ENCODE results near the gene TTC28.

Gene TTC28

GRCh38 chr22:28346308-28346707 is 333.3 kb downstream of the TTC28 start:
- DNase-seq (ENCODE audit: low read depth in 1 of 2, low spot score in 1 of 2), result no peak
- no peak for TF ChIP-seq JUND (IDR thresholded peaks at IDR 0.05; ENCODE audit: low read depth)
- in situ Hi-C loops (cut with HindIII; ENCODE audit: low pct_unique_long_range_greater_than_20kb, low sequenced_read_pairs), result no loop called here

GRCh38 chr22:28344918-28345703 is 334.5 kb downstream of the TTC28 start:
- no peak for DNase-seq (ENCODE audit: low read depth in 1 of 2, low spot score in 1 of 2)
- no peak for TF ChIP-seq JUND (IDR thresholded peaks at IDR 0.05; ENCODE audit: low read depth)
- in situ Hi-C loops (cut with HindIII; ENCODE audit: low pct_unique_long_range_greater_than_20kb, low sequenced_read_pairs), result no loop called here

- in situ Hi-C loops (cut with HindIII; ENCODE audit: low pct_unique_long_range_greater_than_20kb, low sequenced_read_pairs), result no loop called here
- TF ChIP-seq JUND (IDR thresholded peaks at IDR 0.05; ENCODE audit: low read depth), result no peak
- no peak for DNase-seq (ENCODE audit: low read depth in 1 of 2, low spot score in 1 of 2)
Measured at GRCh38 chr22:28341001-28341400, 338.6 kb downstream of the TTC28 start.

GRCh38 chr22:28333088-28333487 is 346.6 kb downstream of the TTC28 start:
- no peak for TF ChIP-seq JUND (IDR thresholded peaks at IDR 0.05; ENCODE audit: low read depth)
- no peak for DNase-seq (ENCODE audit: low read depth in 1 of 2, low spot score in 1 of 2)
- in situ Hi-C loops (cut with HindIII; ENCODE audit: low pct_unique_long_range_greater_than_20kb, low sequenced_read_pairs), result no loop called here

- no peak for TF ChIP-seq JUND (IDR thresholded peaks at IDR 0.05; ENCODE audit: low read depth)
- no peak for DNase-seq (ENCODE audit: low read depth in 1 of 2, low spot score in 1 of 2)
- in situ Hi-C loops (cut with HindIII; ENCODE audit: low pct_unique_long_range_greater_than_20kb, low sequenced_read_pairs), result no loop called here
Measured at GRCh38 chr22:28332410-28332809, 347.2 kb downstream of the TTC28 start.

- in situ Hi-C loops (cut with HindIII; ENCODE audit: low pct_unique_long_range_greater_than_20kb, low sequenced_read_pairs), result no loop called here
- no peak for DNase-seq (ENCODE audit: low read depth in 1 of 2, low spot score in 1 of 2)
- TF ChIP-seq JUND (IDR thresholded peaks at IDR 0.05; ENCODE audit: low read depth), result no peak
Measured at GRCh38 chr22:28331695-28332094, 347.9 kb downstream of the TTC28 start.

- in situ Hi-C loops (cut with HindIII; ENCODE audit: low pct_unique_long_range_greater_than_20kb, low sequenced_read_pairs), result no loop called here
- no peak for DNase-seq (ENCODE audit: low read depth in 1 of 2, low spot score in 1 of 2)
- TF ChIP-seq JUND (IDR thresholded peaks at IDR 0.05; ENCODE audit: low read depth), result no peak
Measured at GRCh38 chr22:28329186-28330073, 350.2 kb downstream of the TTC28 start.

- DNase-seq (ENCODE audit: low read depth in 1 of 2, low spot score in 1 of 2), result no peak
- in situ Hi-C loops (cut with HindIII; ENCODE audit: low pct_unique_long_range_greater_than_20kb, low sequenced_read_pairs), result no loop called here
- TF ChIP-seq JUND (IDR thresholded peaks at IDR 0.05; ENCODE audit: low read depth), result no peak
Measured at GRCh38 chr22:28328756-28329155, 350.9 kb downstream of the TTC28 start.

- no peak for TF ChIP-seq JUND (IDR thresholded peaks at IDR 0.05; ENCODE audit: low read depth)
- no peak for DNase-seq (ENCODE audit: low read depth in 1 of 2, low spot score in 1 of 2)
- in situ Hi-C loops (cut with HindIII; ENCODE audit: low pct_unique_long_range_greater_than_20kb, low sequenced_read_pairs), result no loop called here
Measured at GRCh38 chr22:28316014-28316413, 363.6 kb downstream of the TTC28 start.

GRCh38 chr22:28314959-28315358 is 364.7 kb downstream of the TTC28 start:
- in situ Hi-C loops (cut with HindIII; ENCODE audit: low pct_unique_long_range_greater_than_20kb, low sequenced_read_pairs), result no loop called here
- no peak for TF ChIP-seq JUND (IDR thresholded peaks at IDR 0.05; ENCODE audit: low read depth)
- DNase-seq (ENCODE audit: low read depth in 1 of 2, low spot score in 1 of 2), result no peak

- in situ Hi-C loops (cut with HindIII; ENCODE audit: low pct_unique_long_range_greater_than_20kb, low sequenced_read_pairs), result no loop called here
- DNase-seq (ENCODE audit: low read depth in 1 of 2, low spot score in 1 of 2), result no peak
- no peak for TF ChIP-seq JUND (IDR thresholded peaks at IDR 0.05; ENCODE audit: low read depth)
Measured at GRCh38 chr22:28310299-28310698, 369.3 kb downstream of the TTC28 start.

- in situ Hi-C loops (cut with HindIII; ENCODE audit: low pct_unique_long_range_greater_than_20kb, low sequenced_read_pairs), result no loop called here
- DNase-seq (ENCODE audit: low read depth in 1 of 2, low spot score in 1 of 2), result no peak
- TF ChIP-seq JUND (IDR thresholded peaks at IDR 0.05; ENCODE audit: low read depth), result no peak
Measured at GRCh38 chr22:28299753-28300152, 379.9 kb downstream of the TTC28 start.

GRCh38 chr22:28299309-28299708 is 380.3 kb downstream of the TTC28 start:
- in situ Hi-C loops (cut with HindIII; ENCODE audit: low pct_unique_long_range_greater_than_20kb, low sequenced_read_pairs), result no loop called here
- TF ChIP-seq JUND (IDR thresholded peaks at IDR 0.05; ENCODE audit: low read depth), result no peak
- no peak for DNase-seq (ENCODE audit: low read depth in 1 of 2, low spot score in 1 of 2)
